ENCODE results near the gene MRPL24. TPM values are rescaled to one million over a fixed set of nuclear protein-coding genes. Genes with fewer than 3 reads are reported as not detected.
A peak's percentile ranks its signal among the peaks of the same experiment; 100 is the strongest.

MRPL24 gene
- total RNA-seq, 2 donors from 2014 or later = 55.0 to 67.1 TPM

GRCh38 chr1:156692441-156692924 lies 48.4 kb downstream of the MRPL24 start:
- Histone ChIP-seq H3K4me3 (no peak overlapping the region), H3K27me3 (replicated peaks; ENCODE audit: insufficient read depth) (peaks cover 4% of the 10 kb centered on the region), H3K4me1 (replicated peaks) (peaks cover 8% of the 10 kb centered on the region), H3K36me3 (no peaks in the 10 kb centered on the region), H3K9me3 (no peaks in the 10 kb centered on the region), H3K27ac (peak overlapping the region; percentile 24 to 54)
- 13% methylated on average over 13 of the region's 13 CpGs for WGBS
- DNase-seq (ENCODE audit: low spot score) = no peak
- no peak for TF ChIP-seq CTCF (IDR thresholded peaks at IDR 0.05)
- no peak for TF ChIP-seq POLR2A (IDR thresholded peaks at IDR 0.05)
- no peak for TF ChIP-seq POLR2AphosphoS5 (IDR thresholded peaks at IDR 0.05)
- intact Hi-C loops (cut with DNase I) = loop anchor here (10.0 kb wide), 1 partner anchor 172 kb away; the partner anchor contains the start of gene NTRK1

GRCh38 chr1:156691665-156692440 lies 49.0 kb downstream of the MRPL24 start:
- H3K27me3 ChIP-seq (replicated peaks; ENCODE audit: insufficient read depth) = peaks cover 4% of the 10 kb centered on the region
- DNase-seq (ENCODE audit: low spot score) = no peak
- no peak overlapping the region for H3K4me3 ChIP-seq
- intact Hi-C loops (cut with DNase I) = loop anchor here (10.0 kb wide), 1 partner anchor 173 kb away; the partner anchor contains the start of gene NTRK1
- no peaks in the 10 kb centered on the region for H3K9me3 ChIP-seq
- H3K27ac ChIP-seq = no peak overlapping the region
- WGBS = 30% methylated on average over 20 of the region's 20 CpGs
- H3K36me3 ChIP-seq = no peaks in the 10 kb centered on the region
- peaks cover 8% of the 10 kb centered on the region for H3K4me1 ChIP-seq (replicated peaks)
- no peak for TF ChIP-seq POLR2A (IDR thresholded peaks at IDR 0.05)
- peak in 1 of 4 experiments; percentile 21 for TF ChIP-seq CTCF (IDR thresholded peaks at IDR 0.05)

- no peak for DNase-seq (ENCODE audit: low spot score)
- no peaks in the 10 kb centered on the region for H3K36me3 ChIP-seq
- peaks cover 8% of the 10 kb centered on the region for H3K4me1 ChIP-seq (replicated peaks)
- no peak overlapping the region for H3K4me3 ChIP-seq
- intact Hi-C loops (cut with DNase I) = loop anchor here (10.0 kb wide), 1 partner anchor 174 kb away; the partner anchor contains the start of gene NTRK1
- 46% methylated on average over 10 of the region's 10 CpGs for WGBS
- H3K27ac ChIP-seq = no peak overlapping the region
- TF ChIP-seq CTCF (IDR thresholded peaks at IDR 0.05) (no peak), POLR2AphosphoS5 (IDR thresholded peaks at IDR 0.05) (no peak), POLR2A (IDR thresholded peaks at IDR 0.05) (no peak)
- no peaks in the 10 kb centered on the region for H3K9me3 ChIP-seq
- H3K27me3 ChIP-seq (replicated peaks; ENCODE audit: insufficient read depth) = peaks cover 4% of the 10 kb centered on the region
Measured at GRCh38 chr1:156691191-156691590, 49.7 kb downstream of the MRPL24 start.

- no peak for TF ChIP-seq POLR2A (IDR thresholded peaks at IDR 0.05)
- no peak for TF ChIP-seq POLR2AphosphoS5 (IDR thresholded peaks at IDR 0.05)
- TF ChIP-seq CTCF (IDR thresholded peaks at IDR 0.05) = no peak
- H3K4me1 ChIP-seq (replicated peaks) = peaks cover 8% of the 10 kb centered on the region
- intact Hi-C loops (cut with DNase I) = loop anchor here (1.0 to 10.0 kb wide), 2 partner anchors 35 to 174 kb away; partner anchors contain the start of gene NTRK1
- 35% methylated on average over 8 of the region's 8 CpGs for WGBS
- DNase-seq (ENCODE audit: low spot score) = no peak
- H3K36me3 ChIP-seq = no peaks in the 10 kb centered on the region
- no peak overlapping the region for H3K27ac ChIP-seq
- H3K4me3 ChIP-seq = no peak overlapping the region
- peaks cover 4% of the 10 kb centered on the region for H3K27me3 ChIP-seq (replicated peaks; ENCODE audit: insufficient read depth)
- H3K9me3 ChIP-seq = no peaks in the 10 kb centered on the region
Measured at GRCh38 chr1:156690675-156691036, 50.2 kb downstream of the MRPL24 start.

Data from prostate gland (tissue), 2 donors.